Neural cell (in vitro differentiated cells): ENCODE data around the gene SDK1. TPM values are rescaled to one million over a fixed set of nuclear protein-coding genes. Genes with fewer than 3 reads are reported as not detected.

Experiments
- H2AFZ ChIP-seq: fragments of 200-600, 300-800 bp; sonication (generic), shearing (Covaris generic); 2 replicates; pipeline ENCODE4 v1.6.0; 2014; ENCODE audit warnings: low read depth, mild to moderate bottlenecking, antibody characterized with exemption, low read length, moderate library complexity
- H3F3A ChIP-seq: fragments of 200-600 bp; shearing (Covaris generic); 2 replicates; pipeline ENCODE4 v1.6.1; 2016; ENCODE audit warnings: mild to moderate bottlenecking, moderate library complexity, mixed read lengths, antibody characterized with exemption, low read length; ENCODE audit not compliant: insufficient read depth, poor library complexity, severe bottlenecking
- H3K27ac ChIP-seq: fragments of 200-600, 300-800 bp; sonication (generic), shearing (Covaris generic); 2 replicates; pipeline ENCODE4 v1.5.1; 2014; ENCODE audit warnings: mild to moderate bottlenecking, low read length, moderate library complexity
- H3K27me3 ChIP-seq: fragments of 300-800, 200-600 bp; sonication (generic), shearing (Covaris generic); 2 replicates; pipeline ENCODE4 v1.6.0; 2014; ENCODE audit warnings: mild to moderate bottlenecking, low read depth, low read length, moderate library complexity; ENCODE audit not compliant: insufficient read depth
- H3K36me3 ChIP-seq: fragments of 300-800, 200-600 bp; sonication (generic), shearing (Covaris generic); 2 replicates; pipeline ENCODE4 v1.5.1; 2014; ENCODE audit warnings: mild to moderate bottlenecking, antibody characterized with exemption, low read length, moderate library complexity; ENCODE audit not compliant: insufficient read depth
- H3K4me2 ChIP-seq: fragments of 300-800, 200-600 bp; sonication (generic), shearing (Covaris generic); 2 replicates; pipeline ENCODE4 v1.6.0; 2014; ENCODE audit warnings: mild to moderate bottlenecking, low read length
- H3K4me3 ChIP-seq: fragments of 300-800, 200-600 bp; sonication (generic), shearing (Covaris generic); 2 replicates; pipeline ENCODE4 v1.5.1; 2014; ENCODE audit warnings: mild to moderate bottlenecking, low read length, moderate library complexity
- H3K79me2 ChIP-seq: fragments of 200-600 bp; shearing (Covaris generic); replicated peaks from 2 replicates; pipeline ENCODE4 v1.6.0; 2014; ENCODE audit warnings: mild to moderate bottlenecking, low read length, moderate library complexity; ENCODE audit not compliant: insufficient read depth
- H3K9ac ChIP-seq: fragments of 300-800, 200-600 bp; sonication (generic), shearing (Covaris generic); 2 replicates; pipeline ENCODE4 v1.6.1; 2016; ENCODE audit warnings: mild to moderate bottlenecking, low read length, mixed read lengths
- H3K9me2 ChIP-seq: fragments of 200-600 bp; shearing (Covaris generic); 2 replicates; pipeline ENCODE4 v1.6.1; 2016; ENCODE audit warnings: mild to moderate bottlenecking, low read length, mixed read lengths; ENCODE audit not compliant: insufficient read depth
- H3K9me3 ChIP-seq: fragments of 200-600, 300-800 bp; sonication (generic), shearing (Covaris generic); 2 replicates; pipeline ENCODE4 v1.6.1; 2016; ENCODE audit warnings: mild to moderate bottlenecking, mixed run types, low read length, moderate library complexity, mixed read lengths
- H4K20me1 ChIP-seq: fragments of 200-600 bp; shearing (Covaris generic); 2 replicates; pipeline ENCODE4 v1.6.1; 2016; ENCODE audit warnings: mild to moderate bottlenecking, mixed run types; ENCODE audit not compliant: insufficient read depth
- EP300 ChIP-seq: fragments of 450-650 bp; conservative IDR thresholded peaks from 2 replicates; pipeline ENCODE4 v1.6.1; 2014; ENCODE audit warnings: antibody characterized with exemption, mild to moderate bottlenecking, moderate library complexity; ENCODE audit not compliant: poor library complexity, severe bottlenecking
- EZH2 ChIP-seq: fragments of 200-600, 300-800 bp; shearing (Covaris generic), sonication (generic); IDR thresholded peaks from 2 replicates; pipeline ENCODE4 v1.6.1; 2014; ENCODE audit warnings: antibody characterized with exemption, low read length, borderline replicate concordance, mild to moderate bottlenecking; ENCODE audit not compliant: insufficient read depth, poor library complexity, severe bottlenecking
- MXI1 ChIP-seq: fragments of 450-650 bp; conservative IDR thresholded peaks from 2 replicates; pipeline ENCODE4 v1.6.1; 2014; ENCODE audit warnings: antibody characterized with exemption, mild to moderate bottlenecking; ENCODE audit not compliant: poor library complexity, severe bottlenecking
- POLR2AphosphoS5 ChIP-seq: IDR thresholded peaks from 2 replicates; pipeline ENCODE4 v1.6.1; 2012
- RAD21 ChIP-seq: fragments of 450-650 bp; conservative IDR thresholded peaks from 2 replicates; pipeline ENCODE4 v1.6.1; 2014; ENCODE audit warnings: antibody characterized with exemption, mild to moderate bottlenecking, moderate library complexity
- SMC3 ChIP-seq: fragments of 450-650 bp; conservative IDR thresholded peaks from 2 replicates; pipeline ENCODE4 v1.6.1; 2014; ENCODE audit warnings: antibody characterized with exemption, mild to moderate bottlenecking, moderate library complexity; ENCODE audit not compliant: poor library complexity
- TAF1 ChIP-seq: IDR thresholded peaks from 2 replicates; pipeline ENCODE4 v1.6.1; 2012; ENCODE audit warnings: low read depth
- polyA plus RNA-seq: library from polyadenylated mRNA; depleted of rRNA; stranded (reverse); fragments of >200 nt; gene quantifications from 2 replicates; pipeline ENCODE4 v1.2.3, GENCODE V29; 2014
- TF ChIP-seq, protein P1 (sequence below): fragments of 450-650 bp; IDR thresholded peaks from 2 replicates; pipeline ENCODE4 v1.5.1; 2014; ENCODE audit warnings: antibody characterized with exemption, mild to moderate bottlenecking, moderate library complexity; ENCODE audit not compliant: poor library complexity, severe bottlenecking
- TF ChIP-seq, protein P2 (sequence below): IDR thresholded peaks from 2 replicates; pipeline ENCODE4 v1.6.1; 2012; ENCODE audit warnings: borderline replicate concordance

Gene SDK1
- polyA plus RNA-seq, 1 donor from 2014 or later, result 2.7 TPM

DNA sequence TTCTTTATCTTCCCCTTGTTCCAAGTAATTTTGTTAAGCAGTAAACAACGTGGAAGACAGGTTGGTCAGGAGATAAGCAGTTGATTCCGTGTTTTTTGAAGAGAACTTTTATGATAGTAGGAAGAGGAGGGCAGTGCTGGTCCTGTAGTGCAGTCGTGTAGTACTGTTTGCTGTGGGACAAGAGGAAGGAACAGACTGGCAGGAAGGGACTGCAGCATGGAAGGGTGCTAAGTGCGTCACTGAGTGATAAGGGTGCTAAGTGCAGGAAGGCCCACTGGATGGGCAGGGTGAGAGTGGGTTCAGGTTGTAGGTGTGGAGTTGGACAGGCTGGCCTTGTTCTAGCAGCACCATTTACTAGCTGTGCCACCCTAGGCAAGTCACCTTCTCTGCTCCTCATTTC lies 125.0 kb downstream of the SDK1 start:
- H3K4me2 ChIP-seq, result no peak overlapping the region
- no peaks in the 10 kb centered on the region for H3K79me2 ChIP-seq
- H3K36me3 ChIP-seq, result no peaks in the 10 kb centered on the region
- H3K9ac ChIP-seq, result no peak overlapping the region
- no peak overlapping the region for H3K4me3 ChIP-seq
- H3K27ac ChIP-seq, result no peak overlapping the region
- no peak overlapping the region for H2AFZ ChIP-seq
- H4K20me1 ChIP-seq, result no peaks in the 10 kb centered on the region
- no peaks in the 10 kb centered on the region for H3K9me2 ChIP-seq
- no peak for TF ChIP-seq EP300
- no peaks in the 10 kb centered on the region for H3K9me3 ChIP-seq
- H3K27me3 ChIP-seq, result no peaks in the 10 kb centered on the region
- H3F3A ChIP-seq, result no peaks in the 10 kb centered on the region

DNA sequence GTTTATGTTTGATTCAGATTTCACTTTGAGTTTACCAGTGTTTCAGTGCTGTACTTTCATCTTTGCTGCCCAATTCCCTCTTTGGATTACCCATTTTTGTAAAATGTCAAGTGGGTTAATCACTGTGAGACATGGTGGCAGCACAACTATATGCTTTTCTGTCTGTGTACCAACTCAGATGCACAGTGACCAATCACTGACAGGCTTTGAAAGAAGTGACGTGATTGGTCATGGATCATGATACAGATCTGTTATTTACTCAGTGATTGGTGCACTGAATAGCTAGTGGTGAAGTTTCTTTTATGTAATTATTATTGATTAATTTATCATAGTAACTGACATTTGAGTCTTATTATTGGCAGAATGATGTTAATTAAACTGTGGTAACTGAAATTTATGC lies 126.9 kb downstream of the SDK1 start:
- Histone ChIP-seq H3K9me2 (no peaks in the 10 kb centered on the region), H3K9ac (no peak overlapping the region), H2AFZ (no peak overlapping the region), H4K20me1 (no peaks in the 10 kb centered on the region), H3K27ac (no peak overlapping the region), H3F3A (no peaks in the 10 kb centered on the region), H3K36me3 (no peaks in the 10 kb centered on the region), H3K4me2 (no peak overlapping the region), H3K79me2 (no peaks in the 10 kb centered on the region), H3K27me3 (no peaks in the 10 kb centered on the region), H3K9me3 (no peaks in the 10 kb centered on the region), H3K4me3 (no peak overlapping the region)
- TF ChIP-seq, protein P1, sequence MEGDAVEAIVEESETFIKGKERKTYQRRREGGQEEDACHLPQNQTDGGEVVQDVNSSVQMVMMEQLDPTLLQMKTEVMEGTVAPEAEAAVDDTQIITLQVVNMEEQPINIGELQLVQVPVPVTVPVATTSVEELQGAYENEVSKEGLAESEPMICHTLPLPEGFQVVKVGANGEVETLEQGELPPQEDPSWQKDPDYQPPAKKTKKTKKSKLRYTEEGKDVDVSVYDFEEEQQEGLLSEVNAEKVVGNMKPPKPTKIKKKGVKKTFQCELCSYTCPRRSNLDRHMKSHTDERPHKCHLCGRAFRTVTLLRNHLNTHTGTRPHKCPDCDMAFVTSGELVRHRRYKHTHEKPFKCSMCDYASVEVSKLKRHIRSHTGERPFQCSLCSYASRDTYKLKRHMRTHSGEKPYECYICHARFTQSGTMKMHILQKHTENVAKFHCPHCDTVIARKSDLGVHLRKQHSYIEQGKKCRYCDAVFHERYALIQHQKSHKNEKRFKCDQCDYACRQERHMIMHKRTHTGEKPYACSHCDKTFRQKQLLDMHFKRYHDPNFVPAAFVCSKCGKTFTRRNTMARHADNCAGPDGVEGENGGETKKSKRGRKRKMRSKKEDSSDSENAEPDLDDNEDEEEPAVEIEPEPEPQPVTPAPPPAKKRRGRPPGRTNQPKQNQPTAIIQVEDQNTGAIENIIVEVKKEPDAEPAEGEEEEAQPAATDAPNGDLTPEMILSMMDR, result no peak
- TF ChIP-seq MXI1 (no peak), SMC3 (no peak), EP300 (no peak), TAF1 (no peak), RAD21 (no peak), EZH2 (no peak), POLR2AphosphoS5 (no peak)
- TF ChIP-seq, protein P2, sequence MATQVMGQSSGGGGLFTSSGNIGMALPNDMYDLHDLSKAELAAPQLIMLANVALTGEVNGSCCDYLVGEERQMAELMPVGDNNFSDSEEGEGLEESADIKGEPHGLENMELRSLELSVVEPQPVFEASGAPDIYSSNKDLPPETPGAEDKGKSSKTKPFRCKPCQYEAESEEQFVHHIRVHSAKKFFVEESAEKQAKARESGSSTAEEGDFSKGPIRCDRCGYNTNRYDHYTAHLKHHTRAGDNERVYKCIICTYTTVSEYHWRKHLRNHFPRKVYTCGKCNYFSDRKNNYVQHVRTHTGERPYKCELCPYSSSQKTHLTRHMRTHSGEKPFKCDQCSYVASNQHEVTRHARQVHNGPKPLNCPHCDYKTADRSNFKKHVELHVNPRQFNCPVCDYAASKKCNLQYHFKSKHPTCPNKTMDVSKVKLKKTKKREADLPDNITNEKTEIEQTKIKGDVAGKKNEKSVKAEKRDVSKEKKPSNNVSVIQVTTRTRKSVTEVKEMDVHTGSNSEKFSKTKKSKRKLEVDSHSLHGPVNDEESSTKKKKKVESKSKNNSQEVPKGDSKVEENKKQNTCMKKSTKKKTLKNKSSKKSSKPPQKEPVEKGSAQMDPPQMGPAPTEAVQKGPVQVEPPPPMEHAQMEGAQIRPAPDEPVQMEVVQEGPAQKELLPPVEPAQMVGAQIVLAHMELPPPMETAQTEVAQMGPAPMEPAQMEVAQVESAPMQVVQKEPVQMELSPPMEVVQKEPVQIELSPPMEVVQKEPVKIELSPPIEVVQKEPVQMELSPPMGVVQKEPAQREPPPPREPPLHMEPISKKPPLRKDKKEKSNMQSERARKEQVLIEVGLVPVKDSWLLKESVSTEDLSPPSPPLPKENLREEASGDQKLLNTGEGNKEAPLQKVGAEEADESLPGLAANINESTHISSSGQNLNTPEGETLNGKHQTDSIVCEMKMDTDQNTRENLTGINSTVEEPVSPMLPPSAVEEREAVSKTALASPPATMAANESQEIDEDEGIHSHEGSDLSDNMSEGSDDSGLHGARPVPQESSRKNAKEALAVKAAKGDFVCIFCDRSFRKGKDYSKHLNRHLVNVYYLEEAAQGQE, result no peak

DNA sequence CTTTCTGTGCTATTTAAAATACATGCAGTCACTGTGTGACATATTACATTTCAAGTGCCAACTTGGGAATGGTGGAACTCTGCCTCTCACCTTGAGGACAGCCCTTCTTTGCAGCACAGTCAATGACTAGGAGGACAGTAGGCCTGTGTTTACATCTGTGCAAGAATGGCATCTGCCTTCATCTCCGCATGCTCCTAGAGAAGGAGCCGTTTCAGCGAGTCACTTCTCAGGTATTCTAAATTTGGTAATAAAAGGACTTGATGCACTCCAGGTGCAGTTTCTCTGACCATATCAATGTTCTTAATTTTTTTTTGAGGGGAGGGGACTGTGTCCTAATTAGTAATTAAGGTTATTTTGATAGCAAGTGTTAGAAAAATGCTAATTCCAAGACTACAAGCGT lies 128.9 kb downstream of the SDK1 start:
- Histone ChIP-seq H4K20me1 (no peaks in the 10 kb centered on the region), H3K27me3 (no peaks in the 10 kb centered on the region), H3K9ac (no peak overlapping the region), H3K79me2 (no peaks in the 10 kb centered on the region), H3K9me2 (no peaks in the 10 kb centered on the region), H3F3A (no peaks in the 10 kb centered on the region), H3K4me2 (no peak overlapping the region), H3K27ac (no peak overlapping the region), H3K36me3 (no peaks in the 10 kb centered on the region), H3K4me3 (no peak overlapping the region), H2AFZ (no peak overlapping the region), H3K9me3 (no peaks in the 10 kb centered on the region)
- TF ChIP-seq, protein P2, result no peak
- TF ChIP-seq, protein P1, result no peak
- TF ChIP-seq TAF1 (no peak), SMC3 (no peak), MXI1 (no peak), RAD21 (no peak), POLR2AphosphoS5 (no peak), EP300 (no peak), EZH2 (no peak)
